ENCODE measurements around the gene DCHS1.

Gene DCHS1

GRCh38 chr11:6642957-6643356, 12.7 kb downstream of the DCHS1 start:
- DNase-seq = no peak

- no peak for DNase-seq
Measured at GRCh38 chr11:6640985-6641701, 14.5 kb downstream of the DCHS1 start.

- DNase-seq = no peak
Measured at GRCh38 chr11:6640036-6640984, 15.3 kb downstream of the DCHS1 start.

GRCh38 chr11:6638429-6638828, 17.2 kb downstream of the DCHS1 start:
- DNase-seq = no peak

GRCh38 chr11:6637871-6638270, 17.7 kb downstream of the DCHS1 start:
- no peak for DNase-seq

- DNase-seq = no peak
Measured at GRCh38 chr11:6636480-6636879, 19.1 kb downstream of the DCHS1 start.

GRCh38 chr11:6635082-6635932, 20.3 kb downstream of the DCHS1 start:
- DNase-seq = peak; percentile 57

GRCh38 chr11:6634534-6634933, 21.1 kb downstream of the DCHS1 start:
- DNase-seq = no peak

GRCh38 chr11:6633422-6634408, 21.9 kb downstream of the DCHS1 start:
- DNase-seq = no peak

- DNase-seq = no peak
Measured at GRCh38 chr11:6632116-6633073, 23.2 kb downstream of the DCHS1 start.

- no peak for DNase-seq
Measured at GRCh38 chr11:6631361-6631890, 24.2 kb downstream of the DCHS1 start.

- no peak for DNase-seq
Measured at GRCh38 chr11:6630632-6631291, 24.8 kb downstream of the DCHS1 start.

GRCh38 chr11:6629892-6630631, 25.5 kb downstream of the DCHS1 start:
- DNase-seq = no peak

GRCh38 chr11:6629573-6629891, 26.1 kb downstream of the DCHS1 start:
- DNase-seq = no peak

- no peak for DNase-seq
Measured at GRCh38 chr11:6628526-6628925, 27.1 kb downstream of the DCHS1 start.

- DNase-seq = no peak
Measured at GRCh38 chr11:6627762-6628241, 27.8 kb downstream of the DCHS1 start.

- DNase-seq = no peak
Measured at GRCh38 chr11:6626971-6627761, 28.4 kb downstream of the DCHS1 start.

- no peak for DNase-seq
Measured at GRCh38 chr11:6625832-6626420, 29.7 kb downstream of the DCHS1 start.
